Activated naive CD4-positive, alpha-beta T cell treated with anti-CD3 and anti-CD28 coated beads for 36 hours (primary cell): ENCODE measurements around the gene SPATA24. TPM values are rescaled to one million over a fixed set of nuclear protein-coding genes. Genes with fewer than 3 reads are reported as not detected.
"Not testable (repeated sequence)": the region's sequence is repeated elsewhere in the genome, so short reads cannot be mapped to it uniquely, and the experiment has no call there.

ENCODE experiments used
- CTCF ChIA-PET: fragments of 350-600 bp; sonication (Branson Sonifier 250); formaldehyde crosslinking; loops from one replicate; lab custom pipeline; 2021; ENCODE audit warnings: antibody characterized with exemption; lab: Charles Lee
- DNase-seq: peaks from one replicate; pipeline ENCODE4 v3.0.0-alpha.2; 2020
- H3K27ac Mint-ChIP-seq: one replicate; pipeline ENCODE4 v1.8.0; 2021; ENCODE audit warnings: mild to moderate bottlenecking, mixed read lengths
- H3K27me3 Mint-ChIP-seq: one replicate; pipeline ENCODE4 v1.8.0; 2021; ENCODE audit warnings: low read depth, mixed read lengths
- H3K36me3 Mint-ChIP-seq: one replicate; pipeline ENCODE4 v1.8.0; 2021; ENCODE audit warnings: low read depth, mixed read lengths
- H3K4me1 Mint-ChIP-seq: one replicate; pipeline ENCODE4 v1.8.0; 2021; ENCODE audit warnings: low read depth, mixed read lengths
- H3K4me3 Mint-ChIP-seq: one replicate; pipeline ENCODE4 v1.8.0; 2021; ENCODE audit warnings: mild to moderate bottlenecking, moderate library complexity, mixed read lengths
- H3K9me3 Mint-ChIP-seq: one replicate; pipeline ENCODE4 v1.8.0; 2021; ENCODE audit warnings: mixed read lengths
- intact Hi-C: fragments of 100-400 bp; cut with micrococcal nuclease; formaldehyde crosslinking; loops from one replicate; pipeline ENCODE4 v1.15.1; 2023
- total RNA-seq, 2 experiments: library from RNA; stranded (reverse); gene quantifications; one replicate each; pipeline ENCODE4 v1.2.3, GENCODE V29; 2021

SPATA24 gene
- total RNA-seq, 2 experiments from 2014 or later, result 6.0 to 7.4 TPM

DNA sequence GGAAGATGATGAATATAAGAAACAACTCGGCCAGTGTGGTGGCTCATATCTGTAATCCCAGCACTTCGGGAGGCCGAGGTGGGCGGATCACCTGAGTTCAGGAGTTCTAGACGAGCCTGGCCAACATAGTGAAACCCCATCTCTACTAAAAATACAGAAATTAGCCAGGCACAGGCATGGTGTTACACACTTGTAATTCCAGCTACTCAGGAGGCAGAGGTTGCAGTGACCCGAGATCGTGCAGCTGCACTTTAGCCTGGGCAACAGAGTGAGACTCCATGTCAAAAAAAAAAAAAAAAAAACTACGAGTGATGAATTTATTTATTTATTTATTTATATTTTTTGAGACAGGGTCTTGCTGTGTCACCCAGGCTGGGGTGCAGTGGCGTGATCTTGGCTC is 56.0 kb downstream of the SPATA24 start:
- H3K27ac Mint-ChIP-seq, H3K4me3 Mint-ChIP-seq, H3K27me3 Mint-ChIP-seq, H3K36me3 Mint-ChIP-seq, intact Hi-C loops, H3K9me3 Mint-ChIP-seq, DNase-seq: not testable (repeated sequence)
- H3K4me1 Mint-ChIP-seq, result peaks cover 52% of the 10 kb centered on the region
- CTCF ChIA-PET, result interaction anchor here (0.7 kb wide), 1 partner anchor 48 kb away, joined by 3 read pairs; no protein-coding TSS in a partner anchor

Other genes with a start within 250 kb of the SPATA24 start
- 10 to 100 TPM; 21.4 to 29.6 TPM for gene SIL1, start 205.7 kb downstream of the SPATA24 start, total RNA-seq
- 100 to 1,000 TPM; 137 to 164 TPM for gene MATR3, start 110.3 kb downstream of the SPATA24 start, total RNA-seq
- gene PAIP2, start 62.2 kb downstream of the SPATA24 start, total RNA-seq, result 10 to 100 TPM; 68.8 to 74.3 TPM
- under 1 TPM in 1 of 2 experiments, not detected in 1; 0.62 TPM for gene SLC23A1, start 20.8 kb downstream of the SPATA24 start, total RNA-seq
- gene MZB1, start 14.2 kb downstream of the SPATA24 start, total RNA-seq, result 1 to 10 TPM; 2.0 to 2.8 TPM
- 1 to 10 TPM; 1.1 to 1.2 TPM for gene PROB1, start 9.0 kb downstream of the SPATA24 start, total RNA-seq
- 10 to 100 TPM; 18.1 to 18.8 TPM for gene DNAJC18, start 35.4 kb upstream of the SPATA24 start, total RNA-seq
- under 1 TPM; 0.74 to 0.81 TPM for gene ECSCR, start 58.7 kb upstream of the SPATA24 start, total RNA-seq
- under 1 TPM; 0.14 to 0.37 TPM for gene SMIM33, start 66.9 kb upstream of the SPATA24 start, total RNA-seq
- gene STING1, start 78.7 kb upstream of the SPATA24 start, total RNA-seq, result 100 to 1,000 TPM; 136 to 140 TPM
- gene UBE2D2, start 157.2 kb upstream of the SPATA24 start, total RNA-seq, result 100 to 1,000 TPM; 221 to 243 TPM
- 1 to 10 TPM; 1.2 to 1.7 TPM for gene CXXC5, start 244.3 kb upstream of the SPATA24 start, total RNA-seq